HG03575 (cell line): ENCODE results near the gene PSMD9.
"Not testable (repeated sequence)": the region's sequence is repeated elsewhere in the genome, so short reads cannot be mapped to it uniquely, and the experiment has no call there.

Experiments
- ATAC-seq: cut with Tn5 transposase; IDR thresholded peaks from one replicate; pipeline ENCODE4 v1.9.1; 2021; ENCODE audit not compliant: unreplicated experiment, insufficient number of reproducible peaks, low FRiP score; ENCODE audit errors: extremely low read depth

PSMD9 gene

GRCh38 chr12:121871467-121871866 lies 17.1 kb upstream of the PSMD9 start:
- ATAC-seq = no peak

GRCh38 chr12:121872546-121873215 lies 15.9 kb upstream of the PSMD9 start:
- ATAC-seq = no peak

DNA sequence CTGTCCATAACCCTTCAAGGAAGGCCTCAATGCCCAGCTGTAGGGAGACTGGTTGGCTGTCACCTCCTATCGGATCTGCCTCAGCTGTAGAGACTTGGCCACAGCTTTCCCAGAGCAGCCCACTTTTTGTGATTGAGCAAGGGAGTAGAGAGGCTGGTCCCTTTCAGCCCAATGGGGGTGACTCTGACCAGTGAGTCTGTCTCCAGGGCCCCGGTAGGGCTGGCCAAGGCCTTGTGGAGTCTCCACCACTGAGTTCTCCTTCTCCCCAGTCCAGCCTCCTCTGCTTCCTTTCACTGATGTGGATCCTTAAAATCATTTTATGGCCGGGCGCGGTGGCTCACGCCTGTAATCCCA lies 15.4 kb upstream of the PSMD9 start:
- no peak for ATAC-seq

DNA sequence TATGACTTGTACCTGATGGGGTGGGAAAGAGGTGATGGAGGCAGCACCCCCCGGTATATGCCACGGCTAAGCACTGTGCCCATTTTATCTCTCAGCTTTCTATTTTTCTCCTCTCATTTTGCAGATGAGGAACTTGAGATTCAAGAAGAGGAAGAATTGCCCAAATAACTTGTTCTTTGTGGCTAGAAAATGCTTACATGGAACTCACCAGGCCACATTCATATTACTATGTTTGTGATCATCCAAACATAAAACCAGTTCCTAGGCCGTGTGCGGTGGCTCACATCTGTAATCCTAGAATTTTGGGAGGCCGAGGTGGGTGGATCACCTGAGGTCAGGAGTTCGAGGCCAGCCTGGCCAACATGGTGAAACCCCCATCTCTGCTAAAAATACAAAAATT lies 14.5 kb upstream of the PSMD9 start:
- no peak for ATAC-seq

GRCh38 chr12:121875582-121875981 lies 13.0 kb upstream of the PSMD9 start:
- no peak for ATAC-seq

GRCh38 chr12:121876080-121876447 lies 12.5 kb upstream of the PSMD9 start:
- ATAC-seq = not testable (repeated sequence)

- ATAC-seq = no peak
Observed at GRCh38 chr12:121883315-121883660, 5.3 kb upstream of the PSMD9 start.

GRCh38 chr12:121885129-121885528 lies 3.5 kb upstream of the PSMD9 start:
- ATAC-seq = not testable (repeated sequence)

DNA sequence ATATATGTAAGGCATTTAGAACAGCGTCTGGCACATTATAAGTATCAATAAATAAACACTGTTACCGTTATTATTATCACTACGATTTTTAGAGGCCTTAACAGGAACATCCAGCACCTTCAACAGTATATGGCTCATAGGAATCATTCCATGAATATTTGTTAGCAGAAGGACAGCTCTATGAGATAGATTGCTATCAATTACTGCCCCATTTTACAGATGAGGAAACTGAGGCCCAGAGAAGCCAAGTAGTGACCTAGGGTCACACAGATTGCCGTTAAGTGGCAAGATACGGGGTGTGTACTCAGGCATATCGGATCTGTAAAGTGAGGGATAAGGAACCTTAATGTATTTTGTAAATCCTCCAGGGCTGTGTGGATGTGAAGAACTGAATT lies 510 bp upstream of the PSMD9 start:
- no peak for ATAC-seq

DNA sequence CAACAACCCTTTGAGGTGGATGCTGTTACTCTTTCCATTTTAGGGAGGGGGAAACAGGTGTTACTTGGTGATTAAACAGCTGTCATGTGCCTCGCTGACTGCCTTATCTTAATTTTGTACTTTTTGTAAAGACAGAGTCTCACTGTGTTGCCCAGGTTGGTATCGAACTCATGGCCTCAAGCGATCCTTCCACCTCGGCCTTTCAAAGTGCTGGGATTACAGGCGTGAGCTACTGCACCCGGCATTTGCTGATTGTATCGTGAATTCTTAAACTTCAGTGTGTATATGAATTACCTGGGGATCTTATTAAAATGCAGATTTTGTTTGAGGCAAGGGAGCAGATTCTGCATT lies 659 bp downstream of the PSMD9 start:
- no peak for ATAC-seq

GRCh38 chr12:121889661-121890060 lies 1.1 kb downstream of the PSMD9 start:
- ATAC-seq = not testable (repeated sequence)

GRCh38 chr12:121892673-121893561 lies 4.3 kb downstream of the PSMD9 start:
- no peak for ATAC-seq

GRCh38 chr12:121893961-121894460 lies 5.4 kb downstream of the PSMD9 start:
- no peak for ATAC-seq

DNA sequence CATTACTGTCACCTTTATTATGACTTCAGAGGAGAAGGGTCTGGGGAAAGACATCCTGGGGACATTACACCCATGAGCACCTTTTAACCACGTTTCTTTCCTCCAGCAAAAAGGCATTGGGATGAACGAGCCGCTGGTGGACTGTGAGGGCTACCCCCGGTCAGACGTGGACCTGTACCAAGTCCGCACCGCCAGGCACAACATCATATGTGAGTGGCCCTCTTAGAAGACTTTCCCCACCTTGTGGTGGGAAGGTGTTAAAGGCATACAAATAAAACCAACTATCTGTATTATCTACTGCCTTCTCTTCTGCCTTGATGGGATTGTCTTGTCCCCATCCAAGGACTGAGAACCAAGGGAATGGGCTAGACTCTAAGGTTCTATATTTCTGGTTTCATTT lies 6.0 kb downstream of the PSMD9 start:
- ATAC-seq = no peak

GRCh38 chr12:121898287-121898686 lies 9.7 kb downstream of the PSMD9 start:
- ATAC-seq = no peak

- ATAC-seq = no peak
Observed at GRCh38 chr12:121899590-121899989, 11.0 kb downstream of the PSMD9 start.

DNA sequence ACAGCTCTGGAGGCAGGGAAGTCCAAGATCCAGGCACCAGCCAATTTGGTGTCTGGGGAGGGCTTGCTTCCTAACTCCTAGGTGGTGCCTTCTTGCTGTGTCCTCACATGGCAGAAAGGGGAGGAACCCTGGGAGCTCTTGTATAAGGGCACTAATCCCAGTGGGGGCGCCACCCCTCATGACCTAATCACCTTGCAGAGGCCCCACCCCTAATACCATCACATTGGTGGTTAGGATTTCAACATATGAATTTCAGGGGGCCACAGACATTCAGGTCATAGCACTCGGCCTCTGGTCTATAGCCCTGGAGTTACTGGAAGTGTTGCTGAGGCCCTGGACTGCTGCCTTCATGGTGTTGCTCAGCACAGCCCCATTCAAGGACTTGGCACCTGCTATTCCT lies 14.6 kb downstream of the PSMD9 start:
- ATAC-seq = no peak

DNA sequence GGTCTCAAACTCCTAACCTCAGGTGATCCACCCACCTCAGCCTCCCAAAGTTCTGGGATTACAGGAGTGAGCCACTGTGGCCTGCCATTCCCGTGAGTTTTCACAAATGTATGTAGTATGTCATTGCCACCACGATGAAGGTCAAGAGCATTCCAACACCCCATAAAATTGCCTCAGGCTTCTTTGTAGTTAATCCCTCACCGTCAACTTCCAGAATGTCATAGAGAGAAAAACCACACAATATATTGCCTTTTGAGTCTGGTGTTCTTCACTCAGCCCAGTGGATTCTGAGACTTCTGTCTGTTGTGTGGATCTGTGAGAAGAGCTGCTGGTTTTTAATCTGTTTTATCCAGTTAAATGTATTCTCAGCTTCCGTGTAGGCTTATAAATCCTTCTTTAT lies 17.2 kb downstream of the PSMD9 start:
- ATAC-seq = no peak

- ATAC-seq = no peak
Observed at GRCh38 chr12:121908702-121909101, 20.1 kb downstream of the PSMD9 start.

- ATAC-seq = no peak
Observed at GRCh38 chr12:121911824-121912585, 23.4 kb downstream of the PSMD9 start.
